Measurements from ENCODE around the gene EFCAB11. TPM values are rescaled to one million over a fixed set of nuclear protein-coding genes. Genes with fewer than 3 reads are reported as not detected.

The EFCAB11 gene
- total and polyA plus RNA-seq, 2 experiments from 2014 or later: 7.7 to 24.6 TPM

GRCh38 chr14:89890589-89890988 lies 63.9 kb downstream of the EFCAB11 start (continued):
- no peak for TF ChIP-seq CREB1 (CRISPR knock-in tag; IDR thresholded peaks at IDR 0.05; ENCODE audit: low read depth)

- H3K36me3 ChIP-seq (ENCODE audit: insufficient read depth): no peaks in the 10 kb centered on the region
- ATAC-seq: no peak
- H3K27ac Mint-ChIP-seq: no peak overlapping the region
- no peaks in the 10 kb centered on the region for H3K4me1 ChIP-seq (ENCODE audit: insufficient read depth)
- no peaks in the 10 kb centered on the region for H3K27me3 ChIP-seq (ENCODE audit: insufficient read depth)
- no peaks in the 10 kb centered on the region for H3K9me3 Mint-ChIP-seq
- no peak overlapping the region for H2AFZ ChIP-seq
- H3K4me2 ChIP-seq: no peak overlapping the region
- H3K4me3 ChIP-seq: no peak overlapping the region
- H3K36me3 Mint-ChIP-seq (ENCODE audit: low read depth): peaks cover 2% of the 10 kb centered on the region; the same call in 2 of the 3 replicates
- no peaks in the 10 kb centered on the region for H4K20me1 ChIP-seq (replicated peaks; ENCODE audit: insufficient read depth)
- TF ChIP-seq, protein P1, sequence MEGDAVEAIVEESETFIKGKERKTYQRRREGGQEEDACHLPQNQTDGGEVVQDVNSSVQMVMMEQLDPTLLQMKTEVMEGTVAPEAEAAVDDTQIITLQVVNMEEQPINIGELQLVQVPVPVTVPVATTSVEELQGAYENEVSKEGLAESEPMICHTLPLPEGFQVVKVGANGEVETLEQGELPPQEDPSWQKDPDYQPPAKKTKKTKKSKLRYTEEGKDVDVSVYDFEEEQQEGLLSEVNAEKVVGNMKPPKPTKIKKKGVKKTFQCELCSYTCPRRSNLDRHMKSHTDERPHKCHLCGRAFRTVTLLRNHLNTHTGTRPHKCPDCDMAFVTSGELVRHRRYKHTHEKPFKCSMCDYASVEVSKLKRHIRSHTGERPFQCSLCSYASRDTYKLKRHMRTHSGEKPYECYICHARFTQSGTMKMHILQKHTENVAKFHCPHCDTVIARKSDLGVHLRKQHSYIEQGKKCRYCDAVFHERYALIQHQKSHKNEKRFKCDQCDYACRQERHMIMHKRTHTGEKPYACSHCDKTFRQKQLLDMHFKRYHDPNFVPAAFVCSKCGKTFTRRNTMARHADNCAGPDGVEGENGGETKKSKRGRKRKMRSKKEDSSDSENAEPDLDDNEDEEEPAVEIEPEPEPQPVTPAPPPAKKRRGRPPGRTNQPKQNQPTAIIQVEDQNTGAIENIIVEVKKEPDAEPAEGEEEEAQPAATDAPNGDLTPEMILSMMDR (conservative IDR thresholded peaks at IDR 0.05; ENCODE audit: low read depth in 2 of 2): no peak
- TF ChIP-seq, protein P2, sequence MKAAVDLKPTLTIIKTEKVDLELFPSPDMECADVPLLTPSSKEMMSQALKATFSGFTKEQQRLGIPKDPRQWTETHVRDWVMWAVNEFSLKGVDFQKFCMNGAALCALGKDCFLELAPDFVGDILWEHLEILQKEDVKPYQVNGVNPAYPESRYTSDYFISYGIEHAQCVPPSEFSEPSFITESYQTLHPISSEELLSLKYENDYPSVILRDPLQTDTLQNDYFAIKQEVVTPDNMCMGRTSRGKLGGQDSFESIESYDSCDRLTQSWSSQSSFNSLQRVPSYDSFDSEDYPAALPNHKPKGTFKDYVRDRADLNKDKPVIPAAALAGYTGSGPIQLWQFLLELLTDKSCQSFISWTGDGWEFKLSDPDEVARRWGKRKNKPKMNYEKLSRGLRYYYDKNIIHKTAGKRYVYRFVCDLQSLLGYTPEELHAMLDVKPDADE (IDR thresholded peaks at IDR 0.05): no peak
- TF ChIP-seq REST (IDR thresholded peaks at IDR 0.05; ENCODE audit: unreplicated experiment) (no peak), POLR2AphosphoS5 (IDR thresholded peaks at IDR 0.05; ENCODE audit: low read depth) (no peak), STAT1 (IDR thresholded peaks at IDR 0.05; ENCODE audit: unreplicated experiment) (no peak), ZNF331 (CRISPR knock-in tag; IDR thresholded peaks at IDR 0.05; ENCODE audit: low read depth) (no peak), NANOG (IDR thresholded peaks at IDR 0.05; ENCODE audit: borderline replicate concordance) (no peak)
- TF ChIP-seq, protein P3, sequence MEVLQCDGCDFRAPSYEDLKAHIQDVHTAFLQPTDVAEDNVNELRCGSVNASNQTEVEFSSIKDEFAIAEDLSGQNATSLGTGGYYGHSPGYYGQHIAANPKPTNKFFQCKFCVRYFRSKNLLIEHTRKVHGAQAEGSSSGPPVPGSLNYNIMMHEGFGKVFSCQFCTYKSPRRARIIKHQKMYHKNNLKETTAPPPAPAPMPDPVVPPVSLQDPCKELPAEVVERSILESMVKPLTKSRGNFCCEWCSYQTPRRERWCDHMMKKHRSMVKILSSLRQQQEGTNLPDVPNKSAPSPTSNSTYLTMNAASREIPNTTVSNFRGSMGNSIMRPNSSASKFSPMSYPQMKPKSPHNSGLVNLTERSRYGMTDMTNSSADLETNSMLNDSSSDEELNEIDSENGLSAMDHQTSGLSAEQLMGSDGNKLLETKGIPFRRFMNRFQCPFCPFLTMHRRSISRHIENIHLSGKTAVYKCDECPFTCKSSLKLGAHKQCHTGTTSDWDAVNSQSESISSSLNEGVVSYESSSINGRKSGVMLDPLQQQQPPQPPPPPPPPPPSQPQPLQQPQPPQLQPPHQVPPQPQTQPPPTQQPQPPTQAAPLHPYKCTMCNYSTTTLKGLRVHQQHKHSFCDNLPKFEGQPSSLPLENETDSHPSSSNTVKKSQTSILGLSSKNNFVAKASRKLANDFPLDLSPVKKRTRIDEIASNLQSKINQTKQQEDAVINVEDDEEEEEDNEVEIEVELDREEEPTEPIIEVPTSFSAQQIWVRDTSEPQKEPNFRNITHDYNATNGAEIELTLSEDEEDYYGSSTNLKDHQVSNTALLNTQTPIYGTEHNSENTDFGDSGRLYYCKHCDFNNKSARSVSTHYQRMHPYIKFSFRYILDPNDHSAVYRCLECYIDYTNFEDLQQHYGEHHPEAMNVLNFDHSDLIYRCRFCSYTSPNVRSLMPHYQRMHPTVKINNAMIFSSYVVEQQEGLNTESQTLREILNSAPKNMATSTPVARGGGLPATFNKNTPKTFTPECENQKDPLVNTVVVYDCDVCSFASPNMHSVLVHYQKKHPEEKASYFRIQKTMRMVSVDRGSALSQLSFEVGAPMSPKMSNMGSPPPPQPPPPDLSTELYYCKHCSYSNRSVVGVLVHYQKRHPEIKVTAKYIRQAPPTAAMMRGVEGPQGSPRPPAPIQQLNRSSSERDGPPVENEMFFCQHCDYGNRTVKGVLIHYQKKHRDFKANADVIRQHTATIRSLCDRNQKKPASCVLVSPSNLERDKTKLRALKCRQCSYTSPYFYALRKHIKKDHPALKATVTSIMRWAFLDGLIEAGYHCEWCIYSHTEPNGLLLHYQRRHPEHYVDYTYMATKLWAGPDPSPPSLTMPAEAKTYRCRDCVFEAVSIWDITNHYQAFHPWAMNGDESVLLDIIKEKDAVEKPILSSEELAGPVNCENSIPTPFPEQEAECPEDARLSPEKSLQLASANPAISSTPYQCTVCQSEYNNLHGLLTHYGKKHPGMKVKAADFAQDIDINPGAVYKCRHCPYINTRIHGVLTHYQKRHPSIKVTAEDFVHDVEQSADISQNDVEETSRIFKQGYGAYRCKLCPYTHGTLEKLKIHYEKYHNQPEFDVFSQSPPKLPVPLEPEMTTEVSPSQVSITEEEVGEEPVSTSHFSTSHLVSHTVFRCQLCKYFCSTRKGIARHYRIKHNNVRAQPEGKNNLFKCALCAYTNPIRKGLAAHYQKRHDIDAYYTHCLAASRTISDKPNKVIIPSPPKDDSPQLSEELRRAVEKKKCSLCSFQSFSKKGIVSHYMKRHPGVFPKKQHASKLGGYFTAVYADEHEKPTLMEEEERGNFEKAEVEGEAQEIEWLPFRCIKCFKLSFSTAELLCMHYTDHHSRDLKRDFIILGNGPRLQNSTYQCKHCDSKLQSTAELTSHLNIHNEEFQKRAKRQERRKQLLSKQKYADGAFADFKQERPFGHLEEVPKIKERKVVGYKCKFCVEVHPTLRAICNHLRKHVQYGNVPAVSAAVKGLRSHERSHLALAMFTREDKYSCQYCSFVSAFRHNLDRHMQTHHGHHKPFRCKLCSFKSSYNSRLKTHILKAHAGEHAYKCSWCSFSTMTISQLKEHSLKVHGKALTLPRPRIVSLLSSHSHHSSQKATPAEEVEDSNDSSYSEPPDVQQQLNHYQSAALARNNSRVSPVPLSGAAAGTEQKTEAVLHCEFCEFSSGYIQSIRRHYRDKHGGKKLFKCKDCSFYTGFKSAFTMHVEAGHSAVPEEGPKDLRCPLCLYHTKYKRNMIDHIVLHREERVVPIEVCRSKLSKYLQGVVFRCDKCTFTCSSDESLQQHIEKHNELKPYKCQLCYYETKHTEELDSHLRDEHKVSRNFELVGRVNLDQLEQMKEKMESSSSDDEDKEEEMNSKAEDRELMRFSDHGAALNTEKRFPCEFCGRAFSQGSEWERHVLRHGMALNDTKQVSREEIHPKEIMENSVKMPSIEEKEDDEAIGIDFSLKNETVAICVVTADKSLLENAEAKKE (CRISPR knock-in tag; IDR thresholded peaks at IDR 0.05): no peak
- no peak for DNase-seq (ENCODE audit: low spot score)
- no peaks in the 10 kb centered on the region; the same call in 2 of the 3 replicates for H3K4me1 Mint-ChIP-seq
- H3K27me3 Mint-ChIP-seq (ENCODE audit: insufficient read depth, low read depth, poor library complexity): no peaks in the 10 kb centered on the region
- H3F3A ChIP-seq (replicated peaks; ENCODE audit: low read depth): no peaks in the 10 kb centered on the region
- H3K4me3 Mint-ChIP-seq: no peak overlapping the region
- no peaks in the 10 kb centered on the region for H3K79me2 ChIP-seq (replicated peaks; ENCODE audit: insufficient read depth)
- H3K27ac ChIP-seq (ENCODE audit: low read depth): no peak overlapping the region
- peaks cover 6% of the 10 kb centered on the region; the same call in 1 of the 2 replicates for H3K9me2 ChIP-seq (ENCODE audit: insufficient read depth)
These were observed 64.9 kb downstream of the EFCAB11 start for GRCh38 chr14:89889626-89890025.

All from GM23338 (cell line).